Measurements from ENCODE around the gene KCNG1.

Gene KCNG1

DNA sequence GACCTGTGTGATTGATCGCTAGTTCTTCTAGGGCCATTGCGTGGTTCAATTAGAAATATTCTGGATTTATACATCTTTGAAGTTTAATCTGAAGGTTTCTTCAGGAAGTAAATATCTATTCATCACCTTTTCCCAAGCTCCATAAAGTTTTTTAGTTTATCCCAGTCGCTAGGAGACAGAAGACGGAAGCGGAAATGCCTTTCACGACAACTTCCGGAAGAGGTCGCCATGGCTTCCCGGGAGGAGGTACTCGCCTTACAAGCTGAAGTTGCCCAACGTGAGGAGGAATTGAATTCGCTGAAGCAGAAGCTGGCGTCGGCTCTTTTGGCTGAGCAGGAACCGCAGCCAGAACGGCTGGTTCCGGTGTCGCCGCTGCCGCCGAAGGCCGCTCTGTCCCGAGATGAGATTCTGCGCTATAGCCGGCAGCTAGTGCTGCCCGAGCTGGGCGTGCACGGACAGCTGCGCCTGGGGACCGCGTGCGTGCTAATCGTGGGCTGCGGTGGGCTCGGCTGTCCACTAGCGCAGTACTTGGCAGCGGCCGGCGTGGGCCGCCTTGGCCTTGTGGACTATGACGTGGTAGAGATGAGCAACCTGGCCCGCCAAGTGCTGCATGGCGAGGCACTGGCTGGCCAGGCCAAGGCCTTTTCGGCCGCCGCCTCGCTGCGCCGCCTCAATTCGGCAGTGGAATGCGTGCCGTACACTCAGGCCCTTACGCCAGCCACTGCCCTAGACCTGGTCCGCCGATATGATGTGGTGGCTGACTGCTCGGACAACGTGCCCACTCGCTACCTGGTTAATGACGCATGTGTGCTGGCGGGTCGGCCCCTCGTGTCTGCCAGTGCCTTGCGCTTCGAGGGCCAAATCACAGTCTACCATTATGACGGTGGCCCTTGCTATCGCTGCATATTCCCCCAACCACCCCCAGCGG lies 64.0 kb downstream of the KCNG1 start, which contains the start of gene MOCS3 (continued):
- TF ChIP-seq, protein P1, sequence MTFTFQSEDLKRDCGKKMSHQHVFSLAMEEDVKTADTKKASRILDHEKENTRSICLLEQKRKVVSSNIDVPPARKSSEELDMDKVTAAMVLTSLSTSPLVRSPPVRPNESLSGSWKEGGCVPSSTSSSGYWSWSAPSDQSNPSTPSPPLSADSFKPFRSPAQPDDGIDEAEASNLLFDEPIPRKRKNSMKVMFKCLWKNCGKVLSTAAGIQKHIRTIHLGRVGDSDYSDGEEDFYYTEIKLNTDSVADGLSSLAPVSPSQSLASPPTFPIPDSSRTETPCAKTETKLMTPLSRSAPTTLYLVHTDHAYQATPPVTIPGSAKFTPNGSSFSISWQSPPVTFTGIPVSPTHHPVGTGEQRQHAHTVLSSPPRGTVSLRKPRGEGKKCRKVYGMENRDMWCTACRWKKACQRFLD (tag by site-specific recombination; IDR thresholded peaks at IDR 0.05) = no peak
- TF ChIP-seq ZNF768 (tag by site-specific recombination; IDR thresholded peaks at IDR 0.05) (no peak), ZNF121 (tag by site-specific recombination; IDR thresholded peaks at IDR 0.05) (no peak), MEIS1 (CRISPR knock-in tag; IDR thresholded peaks at IDR 0.05; ENCODE audit: borderline replicate concordance) (no peak), ZNF621 (tag by site-specific recombination; IDR thresholded peaks at IDR 0.05) (no peak), ZNF184 (tag by site-specific recombination; IDR thresholded peaks at IDR 0.05) (no peak), ZNF677 (tag by site-specific recombination; IDR thresholded peaks at IDR 0.05) (no peak), ZNF324 (tag by site-specific recombination; IDR thresholded peaks at IDR 0.05) (no peak), ZNF48 (tag by site-specific recombination; IDR thresholded peaks at IDR 0.05) (no peak), ZNF266 (tag by site-specific recombination; IDR thresholded peaks at IDR 0.05; ENCODE audit: low read depth) (no peak), ZBTB26 (tag by site-specific recombination; optimal IDR thresholded peaks at IDR 0.05) (peak; percentile 42), SCRT1 (tag by site-specific recombination; IDR thresholded peaks at IDR 0.05; ENCODE audit: borderline replicate concordance) (no peak), ZNF701 (tag by site-specific recombination; IDR thresholded peaks at IDR 0.05) (no peak), ZNF645 (tag by site-specific recombination; IDR thresholded peaks at IDR 0.05) (no peak), ZNF223 (tag by site-specific recombination; IDR thresholded peaks at IDR 0.05) (no peak), ZNF174 (tag by site-specific recombination; IDR thresholded peaks at IDR 0.05) (no peak), ZNF561 (tag by site-specific recombination; IDR thresholded peaks at IDR 0.05; ENCODE audit: borderline replicate concordance) (no peak), ZNF623 (tag by site-specific recombination; IDR thresholded peaks at IDR 0.05) (no peak), ZNF76 (tag by site-specific recombination; IDR thresholded peaks at IDR 0.05; ENCODE audit: borderline replicate concordance, low read depth) (peak; percentile 2; the same call in 1 of the 2 replicates), SP3 (tag by site-specific recombination; IDR thresholded peaks at IDR 0.05) (peak; percentile 44), ZNF777 (tag by site-specific recombination; IDR thresholded peaks at IDR 0.05; ENCODE audit: borderline replicate concordance) (no peak), ZNF830 (tag by site-specific recombination; IDR thresholded peaks at IDR 0.05; ENCODE audit: low read depth) (no peak), ZNF571 (tag by site-specific recombination; IDR thresholded peaks at IDR 0.05) (no peak), OSR2 (tag by site-specific recombination; IDR thresholded peaks at IDR 0.05) (no peak), ZNF624 (tag by site-specific recombination; IDR thresholded peaks at IDR 0.05) (no peak), BCL6B (tag by site-specific recombination; IDR thresholded peaks at IDR 0.05) (no peak), PBX3 (CRISPR knock-in tag; IDR thresholded peaks at IDR 0.05) (0 out of 2 replicates have a peak, but pooled peaks have one; percentile 25), ZNF157 (tag by site-specific recombination; IDR thresholded peaks at IDR 0.05) (no peak), ZNF530 (tag by site-specific recombination; IDR thresholded peaks at IDR 0.05; ENCODE audit: low read depth) (no peak), ZNF335 (tag by site-specific recombination; conservative IDR thresholded peaks at IDR 0.05) (peak; percentile 80), IKZF3 (tag by site-specific recombination; IDR thresholded peaks at IDR 0.05) (no peak), ZNF837 (tag by site-specific recombination; IDR thresholded peaks at IDR 0.05) (no peak)
- TF ChIP-seq, protein P2, sequence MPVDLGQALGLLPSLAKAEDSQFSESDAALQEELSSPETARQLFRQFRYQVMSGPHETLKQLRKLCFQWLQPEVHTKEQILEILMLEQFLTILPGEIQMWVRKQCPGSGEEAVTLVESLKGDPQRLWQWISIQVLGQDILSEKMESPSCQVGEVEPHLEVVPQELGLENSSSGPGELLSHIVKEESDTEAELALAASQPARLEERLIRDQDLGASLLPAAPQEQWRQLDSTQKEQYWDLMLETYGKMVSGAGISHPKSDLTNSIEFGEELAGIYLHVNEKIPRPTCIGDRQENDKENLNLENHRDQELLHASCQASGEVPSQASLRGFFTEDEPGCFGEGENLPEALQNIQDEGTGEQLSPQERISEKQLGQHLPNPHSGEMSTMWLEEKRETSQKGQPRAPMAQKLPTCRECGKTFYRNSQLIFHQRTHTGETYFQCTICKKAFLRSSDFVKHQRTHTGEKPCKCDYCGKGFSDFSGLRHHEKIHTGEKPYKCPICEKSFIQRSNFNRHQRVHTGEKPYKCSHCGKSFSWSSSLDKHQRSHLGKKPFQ (tag by site-specific recombination; IDR thresholded peaks at IDR 0.05) = no peak
